K562 (cell line): ENCODE data around the gene KIAA0930. TPM values are rescaled to one million over a fixed set of nuclear protein-coding genes. Genes with fewer than 3 reads are reported as not detected.

Source experiments
- ATAC-seq: fragments of 200-7000 bp; cut with Tn5 transposase; 3 replicates; pipeline ENCODE4 v1.9.1; 2020; ENCODE audit warnings: moderate library complexity
- BruUV-seq: library from RNA; stranded (reverse); fragments of 400-500 nt; replicated peaks from 2 replicates; lab custom pipeline; 2021; lab: Mats Ljungman, UMichigan
- CTCF ChIA-PET: fragments of 300-600 bp; formaldehyde crosslinking; extraction: SDS; loops from one replicate; lab custom pipeline; 2021; ENCODE audit warnings: low intra/inter-chr PET ratio; lab: Yijun Ruan, JAX
- POLR2A ChIA-PET: fragments of 300-600, 350-650 bp; sonication (Branson Sonifier 250); formaldehyde crosslinking; extraction: SDS; loops from one replicate; lab custom pipeline; 2021; ENCODE audit warnings: antibody characterized with exemption, inconsistent platforms; lab: Yijun Ruan, JAX
- DNase-seq, 4 experiments: peaks; one replicate each; pipeline versions ENCODE4 v3.0.0 to v3.0.0-alpha.2; 2011 to 2018; ENCODE audit warnings: low spot score in 3 of 4, mixed read lengths in 3 of 4; ENCODE audit errors: extremely low read depth in 1 of 4
- FAIRE-seq: peaks from 2 replicates; lab custom pipeline; 2011; peaks lifted over from hg19 to GRCh38; lab: Jason Lieb, UNC
- H2AFZ ChIP-seq: 2 replicates; pipeline ENCODE4 v1.6.0; 2011; ENCODE audit warnings: low read depth, low read length, control low read depth, inconsistent platforms
- H3K27ac ChIP-seq: fragments of 200-600 bp; 3 replicates; pipeline ENCODE4 v1.8.0; 2011; ENCODE audit warnings: low read depth, mild to moderate bottlenecking, control low read depth, inconsistent platforms, low read length, moderate library complexity, mixed read lengths; ENCODE audit errors: extremely low read depth
- H3K27me3 ChIP-seq, 2 experiments: fragments of 300-600 bp in 1 of 2; 2 replicates in 1 of 2; 3 replicates in 1 of 2; pipeline versions ENCODE4 v1.6.0 to v1.8.0; 2011; ENCODE audit warnings: inconsistent platforms in 2 of 2, low read length in 2 of 2, mild to moderate bottlenecking in 1 of 2, mixed read lengths in 1 of 2, moderate library complexity in 1 of 2; ENCODE audit not compliant: control insufficient read depth in 2 of 2, insufficient read depth in 2 of 2
- H3K36me3 ChIP-seq: fragments of 300-600 bp; 3 replicates; pipeline ENCODE4 v1.8.0; 2011; ENCODE audit warnings: mild to moderate bottlenecking, low read length, inconsistent platforms; ENCODE audit not compliant: control insufficient read depth, insufficient read depth
- H3K4me1 ChIP-seq, 2 experiments: fragments of 200-600 bp in 1 of 2; replicated peaks in 1 of 2; 2 replicates in 1 of 2; 3 replicates in 1 of 2; pipeline versions ENCODE4 v1.5.1 to v1.8.0; 2011; ENCODE audit warnings: inconsistent platforms in 2 of 2, low read length in 2 of 2, mild to moderate bottlenecking in 1 of 2, mixed read lengths in 1 of 2, moderate library complexity in 1 of 2; ENCODE audit not compliant: control insufficient read depth in 2 of 2, insufficient read depth in 2 of 2
- H3K4me2 ChIP-seq: 2 replicates; pipeline ENCODE4 v1.6.1; 2011; ENCODE audit warnings: low read length, control low read depth, inconsistent platforms, mixed read lengths; ENCODE audit not compliant: insufficient read depth
- H3K4me3 ChIP-seq: fragments of 200-600 bp; sonication (generic), shearing (Covaris generic); 2 replicates; pipeline ENCODE4 v1.5.1; 2016; ENCODE audit warnings: control low read depth, inconsistent platforms
- H3K79me2 ChIP-seq: fragments of 200-600 bp; 3 replicates; pipeline ENCODE4 v1.8.0; 2011; ENCODE audit warnings: low read length, inconsistent platforms; ENCODE audit not compliant: control insufficient read depth, insufficient read depth
- H3K9ac ChIP-seq, 2 experiments: 2 replicates each; pipeline versions ENCODE4 v1.6.0 to v1.6.1; 2011; ENCODE audit warnings: low read depth in 2 of 2, low read length in 2 of 2, control low read depth in 1 of 2, inconsistent platforms in 1 of 2, mild to moderate bottlenecking in 1 of 2, mixed read lengths in 1 of 2; ENCODE audit not compliant: insufficient read depth in 1 of 2
- H3K9me1 ChIP-seq: one replicate; pipeline ENCODE4 v1.6.0; 2011; ENCODE audit warnings: inconsistent platforms, mild to moderate bottlenecking, low read length, moderate library complexity; ENCODE audit not compliant: control insufficient read depth, insufficient read depth
- H3K9me3 ChIP-seq: replicated peaks from 2 replicates; pipeline ENCODE4 v1.5.1; 2011; ENCODE audit warnings: low read depth, low read length, inconsistent platforms; ENCODE audit not compliant: control insufficient read depth, insufficient read depth
- H4K20me1 ChIP-seq: replicated peaks from 2 replicates; pipeline ENCODE4 v1.6.1; 2011; ENCODE audit warnings: low read length, inconsistent platforms, mixed read lengths; ENCODE audit not compliant: control insufficient read depth, insufficient read depth
- CBFA2T2 ChIP-seq: fragments of 450-650 bp; conservative IDR thresholded peaks from 2 replicates; pipeline ENCODE4 v1.6.1; 2017; ENCODE audit warnings: mild to moderate bottlenecking
- CBX3 ChIP-seq, 2 experiments: IDR thresholded peaks; 1 replicate in 1 of 2; 2 replicates in 1 of 2; pipeline ENCODE4 v1.6.1; 2012; ENCODE audit warnings: inconsistent platforms in 2 of 2, low read length in 2 of 2, borderline replicate concordance in 1 of 2, control low read depth in 1 of 2
- HEY1 ChIP-seq: fragments of 250-450 bp; sonication (Bioruptor Pico); IDR thresholded peaks from 2 replicates; pipeline ENCODE4 v1.5.0; 2020; ENCODE audit warnings: mild to moderate bottlenecking, moderate library complexity, borderline replicate concordance
- HMGN3 ChIP-seq: IDR thresholded peaks from 2 replicates; pipeline ENCODE4 v1.6.1; 2011; ENCODE audit warnings: borderline replicate concordance, low read depth, mild to moderate bottlenecking, mixed read lengths, low read length; ENCODE audit not compliant: insufficient read length; ENCODE audit errors: extremely low read depth
- MEIS2 ChIP-seq: fragments of 450-650 bp; IDR thresholded peaks from 2 replicates; pipeline ENCODE4 v1.6.1; 2014; ENCODE audit warnings: mild to moderate bottlenecking; ENCODE audit not compliant: partially characterized antibody
- NBN ChIP-seq: fragments of 450-650 bp; IDR thresholded peaks from 2 replicates; pipeline ENCODE4 v1.6.1; 2016; ENCODE audit warnings: low read depth, mild to moderate bottlenecking
- NFE2L1 ChIP-seq: fragments of 450-650 bp; IDR thresholded peaks from 2 replicates; pipeline ENCODE4 v1.6.1; 2016; ENCODE audit warnings: missing genetic modification characterization, low read depth, mild to moderate bottlenecking, missing compliant biosample characterization, moderate library complexity, borderline replicate concordance
- NR4A1 ChIP-seq, 2 experiments: fragments of 250-450 bp in 1 of 2; fragments of 450-650 bp in 1 of 2; sonication (Bioruptor Pico) in 1 of 2; IDR thresholded peaks; 2 replicates each; pipeline versions ENCODE4 v1.4.0 to v1.6.1; 2016 to 2020; ENCODE audit warnings: mild to moderate bottlenecking in 2 of 2, missing compliant biosample characterization in 1 of 2, missing genetic modification characterization in 1 of 2, moderate library complexity in 1 of 2
- SIRT6 ChIP-seq: IDR thresholded peaks from one replicate; pipeline ENCODE4 v1.6.1; 2012; ENCODE audit warnings: low read depth, mild to moderate bottlenecking, control low read depth, inconsistent platforms, low read length, moderate library complexity
- TBL1XR1 ChIP-seq, 2 experiments: IDR thresholded peaks; 2 replicates each; pipeline ENCODE4 v1.6.1; 2012; ENCODE audit warnings: improper control_type of control experiment in 2 of 2, low read length in 2 of 2, mild to moderate bottlenecking in 1 of 2
- TEAD4 ChIP-seq, 2 experiments: sonication (generic) in 1 of 2; formaldehyde crosslinking in 1 of 2; IDR thresholded peaks; 2 replicates each; pipeline versions ENCODE4 v1.6.1 to v1.8.0; 2012 to 2022; ENCODE audit warnings: borderline replicate concordance in 1 of 2, inconsistent platforms in 1 of 2, low read length in 1 of 2, mild to moderate bottlenecking in 1 of 2, missing genetic modification reagents in 1 of 2
- XRCC5 ChIP-seq: fragments of 200-400 bp; formaldehyde crosslinking; IDR thresholded peaks from 2 replicates; pipeline ENCODE4 v1.6.1; 2017; ENCODE audit warnings: low read depth, mild to moderate bottlenecking, low read length
- ZNF551 ChIP-seq: fragments of 250-450 bp; sonication (Bioruptor Pico); IDR thresholded peaks from 2 replicates; pipeline ENCODE4 v1.5.0; 2021; ENCODE audit warnings: mild to moderate bottlenecking, moderate library complexity
- WGBS: fragments of 100-300 bp; shearing (Covaris generic); methylation state at CpG from one replicate; pipeline ENCODE4 v1.1.6; 2016; ENCODE audit warnings: low coverage, mixed read lengths; ENCODE audit not compliant: insufficient coverage; ENCODE audit errors: missing lambda C conversion rate; 5-methylcytosine and 5-hydroxymethylcytosine counted together
- in situ Hi-C: fragments of 300-500 bp; cut with MboI; formaldehyde crosslinking; loops from 4 replicates; pipeline ENCODE4 v1.15.0; 2018; ENCODE audit warnings: inconsistent platforms, mixed read lengths
- intact Hi-C: fragments of 100-400 bp; cut with micrococcal nuclease; formaldehyde crosslinking; loops from 2 replicates; pipeline ENCODE4 v1.14.2; 2022
- polyA plus RNA-seq, 8 experiments: library from polyadenylated mRNA; depleted of rRNA in 4 of 8; stranded (reverse) in 5 of 8; unstranded in 3 of 8; fragments of >200 nt; fragmentation: Nextera tagmentation in 2 of 8; fragmentation: Illumina TruSeq in 1 of 8; extraction: Ambion mirVana in 2 of 8; extraction: Trizol in 1 of 8; gene quantifications; 2 replicates each; pipeline versions ENCODE4 v1.2.1 to v1.2.3, GENCODE V29; 2011 to 2014; ENCODE audit warnings: inconsistent platforms in 1 of 8, missing spikeins in 1 of 8
- total RNA-seq, 7 experiments: library from RNA; depleted of rRNA in 6 of 7; stranded (reverse); fragments of >200 nt in 6 of 7; fragmentation: Illumina TruSeq in 2 of 7; extraction: Trizol in 2 of 7; gene quantifications; 2 replicates each; pipeline versions ENCODE4 v1.2.1 to v1.2.3, GENCODE V29; 2011 to 2021; ENCODE audit warnings: low replicate concordance in 1 of 7
- TF ChIP-seq, protein P1 (sequence below): fragments of 250-450 bp; sonication (Bioruptor Pico); IDR thresholded peaks from 2 replicates; pipeline ENCODE4 v1.4.0; 2020

Gene KIAA0930
- total and polyA plus RNA-seq, 9 of the 15 experiments (the other 6 are each of a cell fraction or from before 2014, with no cell fraction given) = 0.24 to 12.1 (median 6.4) TPM

DNA sequence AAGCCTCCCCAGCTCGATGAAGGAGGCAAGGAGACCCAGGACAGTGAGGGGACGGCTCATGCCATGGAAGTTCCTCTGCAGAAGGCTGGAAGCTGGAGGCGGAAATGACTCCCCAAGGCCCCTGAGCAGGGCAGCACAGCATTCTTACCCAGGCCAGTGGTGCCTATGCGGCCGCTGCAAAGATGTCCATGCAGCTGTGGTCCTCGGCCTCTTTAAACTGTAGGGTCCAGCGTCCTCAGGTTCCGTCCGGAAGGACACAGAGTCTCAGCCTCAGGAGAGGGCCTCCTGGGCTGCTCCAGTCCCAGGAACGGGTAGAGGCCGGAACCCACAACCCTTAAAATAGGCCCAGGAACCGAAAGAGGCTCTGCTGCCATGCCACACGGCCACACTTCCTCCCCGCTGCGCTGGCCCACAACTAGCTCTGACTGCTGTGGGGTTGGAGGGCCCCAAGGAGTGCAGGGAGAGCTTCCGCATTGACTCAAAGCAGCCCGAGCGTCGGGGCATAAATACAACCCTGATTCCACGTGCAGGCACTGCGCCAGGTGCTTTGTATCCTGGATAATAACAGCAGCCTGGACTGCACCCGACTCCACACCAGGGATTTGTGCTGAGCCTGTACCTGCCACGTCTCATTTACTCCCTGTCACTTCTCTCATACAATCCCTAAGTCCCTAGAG, 5.5 kb downstream of the KIAA0930 start (continued):
- TF ChIP-seq HMGN3 (no peak), XRCC5 (no peak)
- TF ChIP-seq, all 486 proteins: peak for 0

DNA sequence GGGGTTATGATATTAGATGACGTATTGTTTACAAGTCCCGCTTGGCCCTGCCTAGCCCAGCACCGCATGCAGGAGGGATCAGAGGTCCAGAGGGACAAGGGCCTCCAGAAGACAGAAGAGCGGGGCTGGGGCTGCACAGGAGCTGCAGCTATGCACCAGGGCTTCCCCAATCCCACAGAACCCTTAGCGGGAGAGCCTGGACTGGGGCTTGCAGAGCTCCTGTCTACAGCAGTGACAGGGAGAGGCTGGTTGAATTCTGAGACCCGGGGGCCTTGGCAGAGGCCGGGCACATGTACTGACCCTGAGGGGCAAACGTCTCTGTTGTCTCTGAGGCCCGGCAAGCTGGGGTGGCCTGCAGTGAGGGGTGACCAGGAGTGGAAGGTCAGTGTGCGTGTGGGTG, 6.9 kb downstream of the KIAA0930 start:
- Histone ChIP-seq H3K36me3 (no peaks in the 10 kb centered on the region), H3K4me1 (no peaks in the 10 kb centered on the region; a peak in 1 of 5 replicates), H3K27ac (no peak overlapping the region), H3K4me2 (no peak overlapping the region), H3K9ac (no peak overlapping the region), H3K79me2 (no peaks in the 10 kb centered on the region), H3K9me1 (no peaks in the 10 kb centered on the region), H3K9me3 (no peaks in the 10 kb centered on the region), H3K27me3 (no peaks in the 10 kb centered on the region), H3K4me3 (no peak overlapping the region), H2AFZ (no peak overlapping the region), H4K20me1 (peaks cover 6% of the 10 kb centered on the region; the same call in 1 of the 2 replicates)
- ATAC-seq (no peak; the same call in 2 of the 3 replicates), FAIRE-seq (no peak), DNase-seq (no peak)
- in situ Hi-C loops = loop anchor here (25.0 kb wide), 1 partner anchor 422 kb away; no protein-coding TSS in a partner anchor
- BruUV-seq = no TSS peak
- WGBS = 36% methylated on average over 5 of the region's 10 CpGs
- ChIA-PET CTCF (no interaction called here), POLR2A (interaction anchor here (0.6 to 1.0 kb wide), 2 partner anchors 21 to 210 kb away, joined by 3 read pairs; no protein-coding TSS in a partner anchor)
- intact Hi-C loops = no loop called here
- TF ChIP-seq, protein P1, sequence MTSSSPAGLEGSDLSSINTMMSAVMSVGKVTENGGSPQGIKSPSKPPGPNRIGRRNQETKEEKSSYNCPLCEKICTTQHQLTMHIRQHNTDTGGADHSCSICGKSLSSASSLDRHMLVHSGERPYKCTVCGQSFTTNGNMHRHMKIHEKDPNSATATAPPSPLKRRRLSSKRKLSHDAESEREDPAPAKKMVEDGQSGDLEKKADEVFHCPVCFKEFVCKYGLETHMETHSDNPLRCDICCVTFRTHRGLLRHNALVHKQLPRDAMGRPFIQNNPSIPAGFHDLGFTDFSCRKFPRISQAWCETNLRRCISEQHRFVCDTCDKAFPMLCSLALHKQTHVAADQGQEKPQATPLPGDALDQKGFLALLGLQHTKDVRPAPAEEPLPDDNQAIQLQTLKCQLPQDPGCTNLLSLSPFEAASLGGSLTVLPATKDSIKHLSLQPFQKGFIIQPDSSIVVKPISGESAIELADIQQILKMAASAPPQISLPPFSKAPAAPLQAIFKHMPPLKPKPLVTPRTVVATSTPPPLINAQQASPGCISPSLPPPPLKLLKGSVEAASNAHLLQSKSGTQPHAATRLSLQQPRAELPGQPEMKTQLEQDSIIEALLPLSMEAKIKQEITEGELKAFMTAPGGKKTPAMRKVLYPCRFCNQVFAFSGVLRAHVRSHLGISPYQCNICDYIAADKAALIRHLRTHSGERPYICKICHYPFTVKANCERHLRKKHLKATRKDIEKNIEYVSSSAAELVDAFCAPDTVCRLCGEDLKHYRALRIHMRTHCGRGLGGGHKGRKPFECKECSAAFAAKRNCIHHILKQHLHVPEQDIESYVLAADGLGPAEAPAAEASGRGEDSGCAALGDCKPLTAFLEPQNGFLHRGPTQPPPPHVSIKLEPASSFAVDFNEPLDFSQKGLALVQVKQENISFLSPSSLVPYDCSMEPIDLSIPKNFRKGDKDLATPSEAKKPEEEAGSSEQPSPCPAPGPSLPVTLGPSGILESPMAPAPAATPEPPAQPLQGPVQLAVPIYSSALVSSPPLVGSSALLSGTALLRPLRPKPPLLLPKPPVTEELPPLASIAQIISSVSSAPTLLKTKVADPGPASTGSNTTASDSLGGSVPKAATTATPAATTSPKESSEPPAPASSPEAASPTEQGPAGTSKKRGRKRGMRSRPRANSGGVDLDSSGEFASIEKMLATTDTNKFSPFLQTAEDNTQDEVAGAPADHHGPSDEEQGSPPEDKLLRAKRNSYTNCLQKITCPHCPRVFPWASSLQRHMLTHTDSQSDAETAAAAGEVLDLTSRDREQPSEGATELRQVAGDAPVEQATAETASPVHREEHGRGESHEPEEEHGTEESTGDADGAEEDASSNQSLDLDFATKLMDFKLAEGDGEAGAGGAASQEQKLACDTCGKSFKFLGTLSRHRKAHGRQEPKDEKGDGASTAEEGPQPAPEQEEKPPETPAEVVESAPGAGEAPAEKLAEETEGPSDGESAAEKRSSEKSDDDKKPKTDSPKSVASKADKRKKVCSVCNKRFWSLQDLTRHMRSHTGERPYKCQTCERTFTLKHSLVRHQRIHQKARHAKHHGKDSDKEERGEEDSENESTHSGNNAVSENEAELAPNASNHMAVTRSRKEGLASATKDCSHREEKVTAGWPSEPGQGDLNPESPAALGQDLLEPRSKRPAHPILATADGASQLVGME = no peak
- no peak for TF ChIP-seq TEAD4 (IDR thresholded peaks at IDR 0.05; ENCODE audit: low read length)
- no peak for TF ChIP-seq TEAD4 (CRISPR knock-in tag; IDR thresholded peaks at IDR 0.05; ENCODE audit: borderline replicate concordance)
- TF ChIP-seq CBFA2T2 = no peak
- no peak for TF ChIP-seq TBL1XR1 (IDR thresholded peaks at IDR 0.05; ENCODE audit: low read length in 2 of 2)
- TF ChIP-seq HEY1 = no peak
- TF ChIP-seq ZNF551 (CRISPR knock-in tag) = no peak
- TF ChIP-seq NBN = no peak
- TF ChIP-seq NFE2L1 (tag) = no peak
- no peak for TF ChIP-seq NR4A1 (CRISPR knock-in tag; IDR thresholded peaks at IDR 0.05)
- TF ChIP-seq NR4A1 (tag; IDR thresholded peaks at IDR 0.05) = no peak
- TF ChIP-seq MEIS2 = no peak
- TF ChIP-seq CBX3 (IDR thresholded peaks at IDR 0.05; ENCODE audit: borderline replicate concordance in 1 of 2, low read length in 2 of 2) = no peak
- no peak for TF ChIP-seq SIRT6
